Tibial nerve (tissue), 4 donors: ENCODE measurements around the gene LIPK.

Experiments used
- CTCF ChIP-seq, 5 experiments: fragments of 200-600 bp in 3 of 5; fragments of 450-650 bp in 2 of 5; sonication (generic) in 3 of 5; IDR thresholded peaks; one replicate each; pipeline ENCODE4 v1.5.1; 2016 to 2019; ENCODE audit warnings: antibody characterized with exemption in 5 of 5, mild to moderate bottlenecking in 3 of 5, moderate library complexity in 2 of 5
- EP300 ChIP-seq, 2 donors: sonication (generic); formaldehyde crosslinking; IDR thresholded peaks; one replicate each; pipeline ENCODE4 v1.6.1; 2017; ENCODE audit warnings: antibody characterized with exemption in 2 of 2, mild to moderate bottlenecking in 1 of 2
- POLR2A ChIP-seq, 2 donors: fragments of 450-650 bp; IDR thresholded peaks; one replicate each; pipeline ENCODE4 v1.6.1; 2017; ENCODE audit warnings: antibody characterized with exemption in 2 of 2, mild to moderate bottlenecking in 2 of 2, moderate library complexity in 2 of 2

GRCh38 chr10:88668465-88668864 is 37.6 kb upstream of the LIPK start:
- TF ChIP-seq CTCF (IDR thresholded peaks at IDR 0.05) (no peak), POLR2A (IDR thresholded peaks at IDR 0.05) (no peak), EP300 (IDR thresholded peaks at IDR 0.05) (no peak)
